HT1080 (cell line): ENCODE results near the gene RPL39L. TPM values are rescaled to one million over a fixed set of nuclear protein-coding genes. Genes with fewer than 3 reads are reported as not detected.
"Not testable (repeated sequence)": the region's sequence is repeated elsewhere in the genome, so short reads cannot be mapped to it uniquely, and the experiment has no call there.

ENCODE experiments used
- DNase-seq: peaks from one replicate; pipeline ENCODE4 v3.0.0-alpha.2; 2015; ENCODE audit warnings: low read depth
- polyA plus RNA-seq, 2 experiments: library from polyadenylated mRNA; depleted of rRNA; stranded (reverse); fragments of >200 nt; gene quantifications; 2 replicates each; pipeline ENCODE4 v1.2.3, GENCODE V29; 2015
- total RNA-seq: library from RNA; depleted of rRNA; stranded (reverse); fragments of >200 nt; shearing (Covaris generic); gene quantifications from 2 replicates; pipeline ENCODE4 v1.2.3, GENCODE V29; 2014; rRNA removed

RPL39L gene
- not detected in 2 replicates for total RNA-seq
- not detected in 2 replicates for polyA plus RNA-seq (2015; cell fraction: cytosol; rRNA removed)
- not detected in 2 replicates for polyA plus RNA-seq (2015; cell fraction: nucleus; rRNA removed)

DNA sequence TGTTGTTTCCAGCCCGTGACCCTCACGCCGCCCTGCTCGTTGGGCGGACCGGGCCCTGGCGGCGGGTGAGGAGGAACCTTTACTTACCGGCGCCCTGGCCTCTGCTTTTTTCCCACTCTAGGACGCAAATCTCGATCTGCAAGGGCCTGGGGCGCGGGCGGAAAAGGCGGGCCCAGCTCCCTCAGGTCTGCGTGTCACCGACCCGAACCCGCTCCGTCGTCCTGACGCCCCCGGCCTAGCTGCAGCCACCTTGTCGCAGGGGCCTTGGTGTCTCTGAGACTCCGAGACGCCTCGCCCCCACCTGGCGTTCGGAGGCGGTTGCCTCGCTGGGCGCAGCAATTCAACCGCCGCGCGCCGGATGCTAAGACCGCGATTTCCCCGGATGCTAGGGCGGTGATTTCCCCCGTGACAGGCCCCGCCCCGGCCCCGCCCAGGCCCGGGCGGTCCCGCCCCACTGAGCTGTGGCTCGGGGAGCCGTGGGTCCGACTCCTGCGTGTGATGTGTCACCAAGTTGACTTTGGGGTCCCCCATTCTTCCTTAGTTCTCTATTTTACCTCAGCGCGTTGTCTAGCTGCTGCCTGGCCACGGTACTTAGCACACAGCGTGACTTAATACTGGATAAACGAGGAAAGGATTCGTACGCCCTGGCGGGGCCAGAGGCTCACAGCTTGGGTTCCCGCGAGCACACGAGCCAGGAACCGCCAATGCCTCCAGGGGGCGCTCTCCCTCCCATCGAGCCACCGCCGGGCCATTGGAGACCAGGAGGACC is at the start of gene RPL39L:
RPL39L (minus strand) TSS at position 371 of the 769 bp plus-strand sequence. CDS start 18,196 bp downstream, outside the sequence.
- no peak for DNase-seq

- no peak for DNase-seq
Measured at GRCh38 chr3:187188931-187189330, 49.6 kb upstream of the RPL39L start.

DNA sequence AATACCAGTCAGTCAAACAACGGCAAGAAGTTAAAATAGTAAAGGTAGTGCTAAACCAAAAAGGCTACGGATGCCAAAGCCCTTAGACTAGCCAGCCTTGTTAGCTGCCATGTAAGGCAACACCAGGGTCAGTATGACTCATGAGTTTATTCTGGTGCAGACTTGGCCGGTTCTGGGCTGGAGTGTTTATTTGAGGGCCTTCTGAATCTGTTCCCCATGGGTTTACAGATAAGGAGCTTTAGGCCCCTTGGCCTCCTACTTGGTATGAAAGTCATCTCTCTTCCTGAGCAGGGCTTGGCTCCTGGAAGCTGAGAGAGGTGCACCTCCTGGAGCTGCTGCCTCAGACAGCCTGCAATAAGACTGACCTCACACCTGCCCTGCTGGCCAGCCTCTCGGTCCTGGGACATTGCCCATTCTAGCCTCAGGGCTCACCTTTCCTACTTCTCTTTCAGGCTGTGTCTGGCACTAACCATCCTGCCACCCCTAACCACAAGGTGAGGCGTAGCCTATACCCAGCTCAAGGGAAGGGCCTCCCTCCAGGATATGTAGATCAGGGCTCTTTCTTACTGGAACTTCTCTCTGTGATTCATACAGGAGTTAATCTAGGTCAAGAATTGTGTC is 47.6 kb upstream of the RPL39L start:
- DNase-seq: peak; percentile 86

GRCh38 chr3:187186375-187186774 is 47.1 kb upstream of the RPL39L start:
- no peak for DNase-seq

- DNase-seq: no peak
Measured at GRCh38 chr3:187185759-187186158, 46.5 kb upstream of the RPL39L start.

DNA sequence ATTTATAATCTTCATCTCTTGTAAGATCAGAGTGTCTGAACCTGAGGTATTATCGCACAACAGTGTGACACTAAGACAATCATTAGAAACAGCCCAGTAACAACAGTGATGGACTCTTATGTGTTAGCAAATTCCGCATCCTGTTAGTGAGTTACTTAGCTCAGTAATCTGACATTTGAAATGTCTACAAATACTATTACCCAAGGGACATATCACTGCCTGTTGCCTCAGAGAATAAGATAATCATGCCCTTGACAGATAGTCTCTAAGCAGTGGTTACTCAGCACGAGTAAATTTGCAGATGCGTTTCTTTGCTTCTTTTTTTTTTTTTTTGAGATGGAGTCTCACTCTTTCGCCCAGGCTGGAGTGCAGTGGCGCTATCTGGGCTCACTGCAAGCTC is 44.6 kb upstream of the RPL39L start:
- no peak for DNase-seq

GRCh38 chr3:187183210-187183862 is 44.0 kb upstream of the RPL39L start:
- DNase-seq: peak; percentile 42

GRCh38 chr3:187181454-187182170 is 42.3 kb upstream of the RPL39L start:
- DNase-seq: no peak

GRCh38 chr3:187172929-187173328 is 33.6 kb upstream of the RPL39L start:
- DNase-seq: no peak

GRCh38 chr3:187170911-187171310 is 31.6 kb upstream of the RPL39L start:
- not testable (repeated sequence) for DNase-seq

DNA sequence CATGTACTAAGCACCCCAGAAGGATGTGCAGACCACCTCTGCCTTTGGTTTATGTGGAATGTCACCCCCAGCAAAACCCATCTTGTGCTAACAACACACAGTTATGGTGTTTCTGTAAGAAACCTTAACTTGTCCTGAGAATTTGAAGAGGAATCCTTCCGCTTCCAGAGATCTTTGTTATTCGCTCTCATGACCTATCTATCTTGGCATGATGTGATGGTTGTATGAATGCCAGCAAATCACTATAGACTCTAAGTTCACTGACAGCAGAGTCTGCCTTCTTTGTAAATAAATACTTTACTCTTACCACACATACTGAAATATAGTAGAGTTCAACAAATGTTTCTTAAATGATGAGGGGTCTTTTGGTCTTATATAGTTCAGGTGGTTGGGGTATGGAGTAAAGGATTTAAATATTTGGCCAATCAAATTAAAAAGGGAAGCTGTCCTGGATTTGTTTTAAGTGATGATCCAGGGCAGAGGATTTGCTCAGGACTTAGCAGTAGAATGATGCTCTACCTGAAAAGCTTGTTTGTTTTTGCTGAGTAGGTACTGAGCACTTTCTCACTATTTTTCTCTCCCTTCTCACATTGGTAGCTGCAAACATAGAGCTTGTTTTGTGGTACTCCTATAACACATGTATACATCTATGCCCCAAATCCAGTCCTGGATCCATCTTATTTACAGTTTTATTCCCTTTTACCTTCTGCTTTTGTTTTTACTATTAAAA is 30.1 kb upstream of the RPL39L start:
- no peak for DNase-seq

DNA sequence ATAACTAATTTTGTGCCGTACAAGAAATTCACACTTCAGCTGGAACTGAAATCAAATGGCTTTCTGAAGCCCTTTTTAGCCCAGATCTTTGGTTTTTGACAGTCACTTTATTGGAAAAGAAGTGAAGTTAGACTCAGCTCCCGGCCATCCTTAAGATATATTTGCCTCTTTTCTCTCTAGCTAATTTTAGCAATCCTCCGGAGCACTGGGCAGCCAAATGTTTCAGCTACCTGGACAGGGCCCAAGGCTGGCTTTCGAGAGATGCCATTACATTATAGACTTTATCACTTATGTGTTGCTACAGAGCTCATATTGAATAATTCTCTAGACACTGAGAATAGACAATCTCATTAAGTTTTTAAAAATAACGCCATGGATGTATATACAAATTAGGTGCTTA is 28.5 kb upstream of the RPL39L start:
- no peak for DNase-seq

DNA sequence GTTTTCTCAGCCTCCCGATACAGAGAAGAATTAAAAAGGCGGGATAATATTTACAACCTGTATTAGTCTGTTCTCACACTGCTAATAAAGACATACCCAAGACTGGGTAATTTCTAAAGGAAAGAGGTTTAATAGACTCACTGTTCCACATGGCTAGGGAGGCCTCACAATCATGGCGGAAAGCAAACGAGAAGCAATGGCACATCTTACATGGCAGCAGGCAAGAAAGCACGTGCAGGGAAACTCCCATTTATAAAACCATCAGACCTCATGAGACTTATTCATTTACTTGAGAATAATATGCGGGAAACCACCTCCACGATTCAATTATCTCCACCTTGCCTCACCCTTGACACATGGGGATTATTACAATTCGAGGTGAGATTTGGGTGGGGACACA is 27.5 kb upstream of the RPL39L start:
- DNase-seq: no peak

GRCh38 chr3:187165144-187165543 is 25.8 kb upstream of the RPL39L start:
- peak; percentile 62 for DNase-seq

- no peak for DNase-seq
Measured at GRCh38 chr3:187162265-187162953, 23.1 kb upstream of the RPL39L start.

GRCh38 chr3:187161556-187161955 is 22.3 kb upstream of the RPL39L start:
- no peak for DNase-seq

GRCh38 chr3:187150599-187150998 is 11.3 kb upstream of the RPL39L start:
- peak; percentile 46 for DNase-seq

DNA sequence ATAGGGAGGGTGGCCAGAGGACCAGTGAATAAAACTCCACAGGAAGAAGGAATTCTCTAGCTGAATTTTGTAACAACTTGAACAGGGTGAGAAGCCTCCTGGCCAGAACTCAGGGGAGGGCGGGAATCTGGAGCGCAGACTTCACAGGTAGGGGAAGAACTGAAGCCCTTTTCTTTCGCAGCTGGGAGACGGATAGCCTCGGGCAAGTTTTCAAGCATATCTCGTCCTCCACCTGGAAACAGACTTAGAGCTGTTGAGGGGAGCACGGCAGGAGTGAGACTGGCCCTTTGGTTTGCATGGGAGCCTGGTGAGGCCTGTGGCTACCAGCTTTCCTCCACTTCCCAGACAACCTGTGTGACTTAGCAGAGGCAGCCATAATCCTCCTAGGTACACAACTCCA is 10.9 kb upstream of the RPL39L start:
- no peak for DNase-seq

- no peak for DNase-seq
Measured at GRCh38 chr3:187146389-187146788, 7.1 kb upstream of the RPL39L start.
